HG03135 (cell line): ENCODE results near the gene PTMS.
"Not testable (repeated sequence)": the region's sequence is repeated elsewhere in the genome, so short reads cannot be mapped to it uniquely, and the experiment has no call there.

Experiments
- ATAC-seq: cut with Tn5 transposase; IDR thresholded peaks from one replicate; pipeline ENCODE4 v1.9.1; 2021; ENCODE audit warnings: mild to moderate bottlenecking, moderate library complexity; ENCODE audit not compliant: unreplicated experiment

Gene PTMS

GRCh38 chr12:6765634-6766581, at the start of gene PTMS:
TSS of gene PTMS (plus strand) at chr12:6766363. CDS start at chr12:6766706, 343 bp downstream.
- peak; percentile 6 for ATAC-seq

- ATAC-seq = no peak
Measured at GRCh38 chr12:6716874-6717437, 49.2 kb upstream of the PTMS start.

GRCh38 chr12:6722863-6723262, 43.3 kb upstream of the PTMS start:
- no peak for ATAC-seq

GRCh38 chr12:6723607-6724408, 42.4 kb upstream of the PTMS start, which contains the start of gene COPS7A:
TSS of gene COPS7A (plus strand) at chr12:6724046. CDS start at chr12:6724657, 611 bp downstream.
- ATAC-seq = peak; percentile 94

DNA sequence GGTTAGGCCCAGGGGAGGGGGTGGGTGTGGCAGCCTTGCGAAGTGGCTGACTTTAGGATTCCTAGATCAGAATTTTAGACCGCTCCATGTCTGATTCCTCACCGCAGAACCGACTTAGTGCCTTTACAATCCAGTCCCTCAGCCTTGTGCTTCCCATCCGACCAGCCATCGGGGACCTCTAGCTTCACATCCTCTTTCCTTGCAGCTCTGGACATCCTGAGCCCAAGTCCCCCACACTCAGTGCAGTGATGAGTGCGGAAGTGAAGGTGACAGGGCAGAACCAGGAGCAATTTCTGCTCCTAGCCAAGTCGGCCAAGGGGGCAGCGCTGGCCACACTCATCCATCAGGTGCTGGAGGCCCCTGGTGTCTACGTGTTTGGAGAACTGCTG, 41.8 kb upstream of the PTMS start:
- peak; percentile 20 for ATAC-seq

DNA sequence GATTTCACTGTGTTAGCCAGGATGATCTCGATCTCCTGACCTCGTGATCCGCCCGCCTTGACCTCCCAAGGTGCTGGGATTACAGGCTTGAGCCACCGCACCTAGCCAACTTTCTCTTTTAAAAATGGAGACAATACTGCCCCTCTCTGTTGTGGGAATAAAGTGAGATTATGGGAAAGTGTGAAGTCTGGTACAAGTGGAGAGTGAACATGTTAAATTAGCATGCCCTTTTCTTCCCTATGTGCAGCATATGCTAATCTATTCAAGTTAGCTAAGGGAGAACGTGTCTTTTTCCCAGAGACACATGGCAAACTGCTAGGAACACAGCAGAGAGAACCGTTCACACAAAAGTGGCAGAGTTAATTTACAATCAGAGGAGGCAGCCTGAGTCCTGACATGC, 40.8 kb upstream of the PTMS start:
- no peak for ATAC-seq

GRCh38 chr12:6729186-6729585, 37.0 kb upstream of the PTMS start:
- no peak for ATAC-seq

GRCh38 chr12:6730169-6730568, 36.0 kb upstream of the PTMS start:
- ATAC-seq = no peak

- ATAC-seq = no peak
Measured at GRCh38 chr12:6734506-6735387, 31.4 kb upstream of the PTMS start.

- ATAC-seq = no peak
Measured at GRCh38 chr12:6735448-6736191, 30.5 kb upstream of the PTMS start.

- ATAC-seq = no peak
Measured at GRCh38 chr12:6736754-6737153, 29.4 kb upstream of the PTMS start.

DNA sequence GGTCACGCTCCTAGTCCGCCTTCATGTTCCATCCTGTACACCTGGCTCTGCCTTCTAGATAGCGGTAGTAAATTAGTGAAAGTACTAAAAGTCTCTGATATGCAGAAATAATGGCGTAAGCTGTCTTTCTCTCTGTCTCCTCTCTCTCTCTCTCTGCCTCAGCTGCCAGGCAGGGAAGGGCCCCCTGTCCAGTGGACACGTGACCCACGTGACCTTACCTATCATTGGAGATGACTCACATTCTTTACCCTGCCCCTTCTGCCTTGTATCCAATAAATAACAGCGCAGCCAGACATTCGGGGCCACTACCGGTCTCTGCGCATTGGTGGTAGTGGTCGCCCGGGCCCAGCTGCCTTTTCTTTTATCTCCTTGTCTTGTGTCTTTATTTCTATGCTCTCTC, 24.1 kb upstream of the PTMS start:
- ATAC-seq = not testable (repeated sequence)

GRCh38 chr12:6742834-6743233, 23.3 kb upstream of the PTMS start:
- ATAC-seq = no peak

DNA sequence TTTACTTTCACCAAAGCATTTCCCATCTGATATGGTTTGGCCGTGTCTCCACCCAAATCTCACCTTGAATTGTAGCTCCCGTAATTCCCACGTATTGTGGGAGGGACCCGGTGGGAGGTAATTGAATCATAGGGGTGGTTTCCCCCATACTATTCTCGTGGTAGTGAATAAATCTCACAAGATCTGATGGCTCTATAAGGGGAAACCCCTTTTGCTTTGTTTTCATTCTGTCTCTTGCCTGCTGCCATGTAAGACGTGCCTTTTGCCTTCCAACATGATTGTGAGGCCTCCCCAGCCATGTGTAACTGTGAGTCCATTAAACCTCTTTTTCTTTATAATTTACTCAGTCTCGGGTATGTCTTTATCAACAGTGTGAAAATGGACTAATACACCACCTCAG, 22.9 kb upstream of the PTMS start:
- not testable (repeated sequence) for ATAC-seq

- no peak for ATAC-seq
Measured at GRCh38 chr12:6745741-6746525, 20.2 kb upstream of the PTMS start.

DNA sequence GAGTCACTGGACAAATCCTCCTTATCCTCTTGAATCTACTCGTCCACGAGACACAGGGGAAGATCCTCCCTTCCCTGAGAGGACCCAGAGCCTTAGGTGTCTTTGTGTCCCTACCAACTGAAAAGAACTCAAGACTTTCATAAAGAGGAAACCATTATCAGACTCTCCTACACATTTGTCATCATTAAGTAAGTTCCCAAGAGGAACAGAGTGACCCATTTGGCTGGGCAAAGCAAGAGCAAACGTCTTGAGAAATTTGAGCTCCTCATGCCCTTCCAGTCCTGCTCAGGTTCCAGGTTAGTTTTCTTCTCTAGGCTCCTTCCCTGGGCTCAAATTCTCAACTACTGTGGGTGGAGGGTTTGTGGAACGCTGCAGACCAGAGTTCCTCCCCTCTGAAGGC, 18.9 kb upstream of the PTMS start:
- ATAC-seq = no peak

DNA sequence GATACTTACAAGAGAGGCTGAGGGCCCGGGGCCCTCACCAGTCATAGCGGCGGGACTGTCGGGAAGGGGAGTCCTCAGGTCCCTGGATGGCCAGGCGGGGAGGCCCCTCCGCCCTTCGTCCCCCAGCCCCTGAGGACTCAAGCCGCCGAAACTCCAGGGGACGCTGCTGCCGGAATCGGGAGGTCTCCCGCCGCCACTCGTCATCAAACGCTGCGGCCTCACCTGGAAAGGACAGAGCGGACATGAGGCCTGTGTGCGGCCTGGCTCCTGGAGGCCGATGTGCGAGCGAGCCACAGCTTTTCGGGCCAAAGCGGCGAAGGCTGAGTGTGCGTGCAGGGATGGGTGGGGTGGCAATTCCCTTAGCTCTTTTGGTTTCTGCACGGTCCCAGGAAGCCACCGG, 17.4 kb upstream of the PTMS start:
- ATAC-seq = no peak

DNA sequence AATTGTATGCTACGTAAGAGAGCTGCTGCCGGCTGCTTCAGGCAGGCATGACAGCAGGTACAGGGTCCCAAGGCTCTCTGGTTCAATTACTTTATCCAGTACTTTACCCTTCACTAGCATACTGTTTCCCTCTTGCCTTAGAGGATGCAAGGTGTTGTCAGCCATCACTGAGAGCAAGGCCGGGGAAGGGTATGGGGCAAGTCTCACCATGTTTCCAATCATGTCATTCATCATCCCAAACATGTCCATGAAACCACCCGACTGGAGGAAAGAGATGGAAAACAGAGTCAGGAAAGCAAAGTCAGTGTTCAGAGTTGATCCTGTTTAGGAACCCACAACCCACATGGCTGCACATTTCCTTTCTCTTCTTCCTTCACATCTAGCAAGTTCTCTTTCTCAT, 15.7 kb upstream of the PTMS start:
- no peak for ATAC-seq

- no peak for ATAC-seq
Measured at GRCh38 chr12:6751767-6752166, 14.4 kb upstream of the PTMS start.
